B cell (primary cell): ENCODE data around the gene ZFHX2. TPM values are rescaled to one million over a fixed set of nuclear protein-coding genes. Genes with fewer than 3 reads are reported as not detected.
"Not testable (repeated sequence)": the region's sequence is repeated elsewhere in the genome, so short reads cannot be mapped to it uniquely, and the experiment has no call there.

ENCODE experiments used
- ATAC-seq: fragments of 200-7000 bp; cut with Tn5 transposase; one replicate; pipeline ENCODE4 v1.10.0; 2021; ENCODE audit warnings: low read depth, mild to moderate bottlenecking, moderate number of reproducible peaks, moderate library complexity
- CTCF ChIA-PET: fragments of 350-600 bp; sonication (Branson Sonifier 250); formaldehyde crosslinking; loops from one replicate; lab custom pipeline; 2021; ENCODE audit warnings: antibody characterized with exemption, inconsistent platforms; lab: Charles Lee
- POLR2A ChIA-PET: fragments of 350-600 bp; sonication (Branson Sonifier 250); formaldehyde crosslinking; loops from one replicate; lab custom pipeline; 2021; ENCODE audit warnings: antibody characterized with exemption; lab: Charles Lee
- DNase-seq: peaks from one replicate; pipeline ENCODE4 v3.0.0; 2013
- H2AFZ ChIP-seq: 2 replicates; pipeline ENCODE4 v1.6.1; 2012; ENCODE audit warnings: mild to moderate bottlenecking, low read depth, low read length; ENCODE audit not compliant: insufficient read depth, poor library complexity, severe bottlenecking
- H3K27ac ChIP-seq, 2 donors: 1 replicate in 1 of 2; 2 replicates in 1 of 2; pipeline ENCODE4 v1.5.1; 2012 to 2013; ENCODE audit warnings: low read length in 2 of 2, mild to moderate bottlenecking in 2 of 2, moderate library complexity in 1 of 2
- H3K27me3 ChIP-seq, 4 experiments: fragments of 200-600 bp in 1 of 4; sonication (generic) in 1 of 4; replicated peaks in 1 of 4; 1 replicate in 2 of 4; 2 replicates in 2 of 4; pipeline versions ENCODE4 v1.6.1 to v1.7.0; 2013 to 2016; ENCODE audit warnings: low read length in 3 of 4, mild to moderate bottlenecking in 2 of 4, mixed read lengths in 1 of 4, moderate library complexity in 1 of 4; ENCODE audit not compliant: insufficient read depth in 4 of 4, control insufficient read depth in 3 of 4; ENCODE audit errors: control extremely low read depth in 1 of 4
- H3K36me3 ChIP-seq, 2 experiments: replicated peaks in 1 of 2; 1 replicate in 1 of 2; 2 replicates in 1 of 2; pipeline versions ENCODE4 v1.6.1 to v1.7.1; 2013; ENCODE audit warnings: low read length in 1 of 2; ENCODE audit not compliant: insufficient read depth in 2 of 2, control insufficient read depth in 1 of 2; ENCODE audit errors: control extremely low read depth in 1 of 2, extremely low read depth in 1 of 2
- H3K4me1 ChIP-seq, 2 donors: fragments of 200-600 bp in 1 of 2; sonication (generic) in 1 of 2; 1 replicate in 1 of 2; 2 replicates in 1 of 2; pipeline versions ENCODE4 v1.5.1 to v1.6.1; 2013 to 2017; ENCODE audit warnings: low read length in 2 of 2; ENCODE audit not compliant: control insufficient read depth in 2 of 2, insufficient read depth in 2 of 2
- H3K4me2 ChIP-seq: replicated peaks from 2 replicates; pipeline ENCODE3; 2012; ENCODE audit warnings: mild to moderate bottlenecking, low read depth, low read length; ENCODE audit not compliant: poor library complexity, severe bottlenecking
- H3K4me3 ChIP-seq, 5 experiments: fragments of 200-600 bp in 1 of 5; sonication (generic) in 1 of 5; 1 replicate in 3 of 5; 2 replicates in 2 of 5; pipeline versions ENCODE4 v1.5.1 to v1.7.0; 2011 to 2016; ENCODE audit warnings: low read length in 4 of 5, mild to moderate bottlenecking in 4 of 5, low read depth in 2 of 5, control low read depth in 1 of 5, moderate library complexity in 1 of 5; ENCODE audit not compliant: insufficient read depth in 1 of 5; ENCODE audit errors: control extremely low read depth in 1 of 5, extremely low read depth in 1 of 5
- H3K79me2 ChIP-seq: fragments of 200-600 bp; sonication (generic); one replicate; pipeline ENCODE4 v1.6.0; 2016; ENCODE audit warnings: low read length; ENCODE audit not compliant: control insufficient read depth, insufficient read depth
- H3K9ac ChIP-seq: fragments of 200-600 bp; sonication (generic); 2 replicates; pipeline ENCODE4 v1.6.1; 2017; ENCODE audit warnings: mild to moderate bottlenecking, low read length, moderate library complexity
- H3K9me3 ChIP-seq, 3 donors: one replicate each; pipeline versions ENCODE4 v1.6.1 to v1.7.1; 2013; ENCODE audit warnings: low read length in 2 of 3; ENCODE audit not compliant: control insufficient read depth in 2 of 3, insufficient read depth in 1 of 3; ENCODE audit errors: control extremely low read depth in 1 of 3
- H4K20me1 ChIP-seq: 2 replicates; pipeline ENCODE4 v1.6.0; 2012; ENCODE audit warnings: mild to moderate bottlenecking, low read length; ENCODE audit not compliant: insufficient read depth, control insufficient read depth, poor library complexity, severe bottlenecking
- H3K27ac Mint-ChIP-seq: one replicate; pipeline ENCODE4 v1.8.0; 2021; ENCODE audit warnings: mixed read lengths
- H3K27me3 Mint-ChIP-seq: one replicate; pipeline ENCODE4 v1.8.0; 2021; ENCODE audit warnings: mixed read lengths
- H3K4me1 Mint-ChIP-seq: one replicate; pipeline ENCODE4 v1.8.0; 2021; ENCODE audit warnings: mixed read lengths
- H3K4me3 Mint-ChIP-seq: one replicate; pipeline ENCODE4 v1.8.0; 2021; ENCODE audit warnings: mixed read lengths
- H3K9me3 Mint-ChIP-seq: one replicate; pipeline ENCODE4 v1.8.0; 2022; ENCODE audit warnings: mixed read lengths; ENCODE audit not compliant: insufficient read depth
- CTCF ChIP-seq: fragments of 200-600 bp; IDR thresholded peaks from one replicate; pipeline ENCODE4 v1.8.0; 2022; ENCODE audit warnings: antibody characterized with exemption, mild to moderate bottlenecking
- EZH2 ChIP-seq: IDR thresholded peaks from 2 replicates; pipeline ENCODE4 v1.6.1; 2012; ENCODE audit warnings: borderline replicate concordance, low read depth, mild to moderate bottlenecking, moderate library complexity, low read length; ENCODE audit not compliant: insufficient read depth, poor library complexity, severe bottlenecking
- WGBS: methylation state at CpG from one replicate; pipeline ENCODE4 v1.1.5; 2013; ENCODE audit warnings: missing lambda C conversion rate; ENCODE audit not compliant: insufficient coverage; 5-methylcytosine and 5-hydroxymethylcytosine counted together
- intact Hi-C: fragments of 100-400 bp; cut with micrococcal nuclease; formaldehyde crosslinking; loops from one replicate; pipeline ENCODE4 v1.10.0; 2022
- polyA plus RNA-seq: library from polyadenylated mRNA; depleted of rRNA; stranded (reverse); fragments of >200 nt; gene quantifications from 2 replicates; pipeline ENCODE4 v1.2.3, GENCODE V29; 2012
- total RNA-seq, 2 donors: library from RNA; stranded (reverse); fragments of 120-200 nt in 1 of 2; gene quantifications; 1 replicate in 1 of 2; 2 replicates in 1 of 2; pipeline versions ENCODE4 v1.2.3 to v1.2.4, GENCODE V29; 2013 to 2022

Gene ZFHX2
- total and polyA plus RNA-seq, 2 donors (not counting 1 experiment from before 2014, with no cell fraction given), result 0.21 to 2.5 TPM

- Histone ChIP-seq H3K4me1 (peaks cover 0 to 6% of the 10 kb centered on the region in 2 donors), H3K27ac (no peak overlapping the region), H3K9ac (no peak overlapping the region), H2AFZ (peak overlapping the region; percentile 32), H3K4me3 (no peak overlapping the region), H3K36me3 (no peaks in the 10 kb centered on the region), H3K9me3 (no peaks in the 10 kb centered on the region), H3K4me2 (no peak overlapping the region), H4K20me1 (no peaks in the 10 kb centered on the region), H3K79me2 (no peaks in the 10 kb centered on the region), H3K27me3 (no peaks in the 10 kb centered on the region)
- Mint-ChIP-seq H3K27me3 (peaks cover 27% of the 10 kb centered on the region), H3K4me1 (peaks cover 3% of the 10 kb centered on the region), H3K27ac (no peak overlapping the region), H3K4me3 (no peak overlapping the region), H3K9me3 (no peaks in the 10 kb centered on the region)
- no peak for TF ChIP-seq EZH2
- peak; percentile 73 for TF ChIP-seq CTCF
- ATAC-seq, result peak; percentile 98
- ChIA-PET POLR2A (no interaction called here), CTCF (interaction anchor here (0.6 to 2.7 kb wide), 12 partner anchors 8 to 520 kb away, joined by 3 to 24 read pairs (median 4); partner anchors contain the start of gene DHRS4)
- DNase-seq, result peak; percentile 73
- 24% methylated on average over 3 of the region's 5 CpGs for WGBS
- intact Hi-C loops, result loop anchor here (1.0 to 5.0 kb wide), 2 partner anchors 365 to 463 kb away; partner anchors contain the start of gene CARMIL3
Observed at GRCh38 chr14:23588884-23589598, 37.5 kb upstream of the ZFHX2 start.

GRCh38 chr14:23584527-23585203 is 33.1 kb upstream of the ZFHX2 start:
- H4K20me1 ChIP-seq, H3K79me2 ChIP-seq, H3K4me2 ChIP-seq, DNase-seq, POLR2A ChIA-PET, H3K9ac ChIP-seq, ATAC-seq, H3K27ac ChIP-seq, H3K36me3 ChIP-seq, CTCF ChIA-PET, H3K9me3 ChIP-seq, H3K4me1 Mint-ChIP-seq, H3K27ac Mint-ChIP-seq, H3K4me1 ChIP-seq, H2AFZ ChIP-seq, H3K4me3 ChIP-seq, H3K9me3 Mint-ChIP-seq, H3K4me3 Mint-ChIP-seq: not testable (repeated sequence)
- H3K27me3 Mint-ChIP-seq, result peaks cover 50% of the 10 kb centered on the region
- 94% methylated on average over 15 of the region's 26 CpGs for WGBS
- intact Hi-C loops, result loop anchor here (5.0 kb wide), 1 partner anchor 468 kb away; the partner anchor contains the start of gene CARMIL3
- peaks cover 0 to 16% (median 1%) of the 10 kb centered on the region in 4 experiments for H3K27me3 ChIP-seq

- H3K27ac ChIP-seq, H4K20me1 ChIP-seq, H3K36me3 ChIP-seq, POLR2A ChIA-PET, H2AFZ ChIP-seq, H3K79me2 ChIP-seq, H3K9ac ChIP-seq, H3K9me3 ChIP-seq, H3K9me3 Mint-ChIP-seq, intact Hi-C loops, CTCF ChIA-PET, H3K4me1 ChIP-seq, H3K4me1 Mint-ChIP-seq, H3K27ac Mint-ChIP-seq, H3K4me3 ChIP-seq, ATAC-seq, H3K4me3 Mint-ChIP-seq, H3K4me2 ChIP-seq, DNase-seq: not testable (repeated sequence)
- H3K27me3 ChIP-seq, result peaks cover 0 to 22% (median 4%) of the 10 kb centered on the region in 4 experiments
- 90% methylated on average over 13 of the region's 25 CpGs for WGBS
- H3K27me3 Mint-ChIP-seq, result peaks cover 54% of the 10 kb centered on the region
Observed at GRCh38 chr14:23583761-23584526, 32.4 kb upstream of the ZFHX2 start.
